K562 (cell line): ENCODE results near the gene TMEM88. TPM values are rescaled to one million over a fixed set of nuclear protein-coding genes. Genes with fewer than 3 reads are reported as not detected.

ENCODE experiments used
- ATF3 ChIP-seq, 2 experiments: fragments of 450-650 bp in 1 of 2; sonication (generic) in 1 of 2; formaldehyde crosslinking in 1 of 2; IDR thresholded peaks in 1 of 2; conservative IDR thresholded peaks in 1 of 2; 2 replicates each; pipeline versions ENCODE4 v1.6.1 to v1.8.1; 2016 to 2023; ENCODE audit warnings: mild to moderate bottlenecking in 2 of 2, moderate library complexity in 2 of 2, inconsistent platforms in 1 of 2, missing genetic modification reagents in 1 of 2
- EP400 ChIP-seq: fragments of 450-650 bp; IDR thresholded peaks from 2 replicates; pipeline ENCODE4 v1.6.1; 2017; ENCODE audit warnings: antibody characterized with exemption, mild to moderate bottlenecking, moderate library complexity
- HCFC1 ChIP-seq: IDR thresholded peaks from 2 replicates; pipeline ENCODE4 v1.6.1; 2012; ENCODE audit warnings: low read depth, low read length, improper control_type of control experiment
- HDAC8 ChIP-seq: fragments of 450-650 bp; IDR thresholded peaks from 2 replicates; pipeline ENCODE4 v1.6.1; 2016; ENCODE audit warnings: mild to moderate bottlenecking, missing genetic modification characterization, moderate library complexity, missing compliant biosample characterization
- HINFP ChIP-seq: fragments of 450-650 bp; conservative IDR thresholded peaks from 2 replicates; pipeline ENCODE4 v1.6.1; 2016; ENCODE audit warnings: missing genetic modification characterization, low read depth, mild to moderate bottlenecking, control low read depth, missing compliant biosample characterization
- MEF2A ChIP-seq: IDR thresholded peaks from 2 replicates; pipeline ENCODE4 v1.6.1; 2011; ENCODE audit warnings: low read depth, mild to moderate bottlenecking, low read length, moderate library complexity; ENCODE audit not compliant: control insufficient read depth
- MYNN ChIP-seq, 2 experiments: sonication (generic); formaldehyde crosslinking in 1 of 2; IDR thresholded peaks; 2 replicates each; pipeline versions ENCODE4 v1.5.0 to v1.6.1; 2016 to 2020; ENCODE audit warnings: antibody characterized with exemption in 1 of 2, missing genetic modification reagents in 1 of 2
- PBX2 ChIP-seq, 2 experiments: IDR thresholded peaks in 1 of 2; conservative IDR thresholded peaks in 1 of 2; 2 replicates each; pipeline ENCODE4 v1.6.1; 2016; ENCODE audit warnings: low read depth in 2 of 2, mild to moderate bottlenecking in 1 of 2, missing compliant biosample characterization in 1 of 2, missing genetic modification characterization in 1 of 2, moderate library complexity in 1 of 2
- PHF20 ChIP-seq: fragments of 450-650 bp; IDR thresholded peaks from 2 replicates; pipeline ENCODE4 v1.6.1; 2018; ENCODE audit not compliant: partially characterized antibody
- POLR2G ChIP-seq: fragments of 200-400 bp; formaldehyde crosslinking; IDR thresholded peaks from 2 replicates; pipeline ENCODE4 v1.6.1; 2017; ENCODE audit warnings: low read depth, mild to moderate bottlenecking, antibody characterized with exemption, low read length, moderate library complexity
- RFX1 ChIP-seq: fragments of 450-650 bp; IDR thresholded peaks from 2 replicates; pipeline ENCODE4 v1.6.1; 2016; ENCODE audit warnings: mild to moderate bottlenecking, moderate library complexity
- SAP30 ChIP-seq: fragments of 200-600 bp; sonication (generic); IDR thresholded peaks from 2 replicates; pipeline ENCODE4 v1.6.1; 2012; ENCODE audit warnings: borderline replicate concordance, low read depth, mild to moderate bottlenecking, moderate library complexity, low read length, control low read depth, inconsistent platforms; ENCODE audit not compliant: insufficient read depth, poor library complexity, severe bottlenecking
- SFPQ ChIP-seq: fragments of 200-400 bp; formaldehyde crosslinking; IDR thresholded peaks from 2 replicates; pipeline ENCODE4 v1.6.1; 2017; ENCODE audit warnings: mild to moderate bottlenecking, low read depth, low read length, moderate library complexity
- TAL1 ChIP-seq: fragments of 450-650 bp; IDR thresholded peaks from 2 replicates; pipeline ENCODE4 v1.6.1; 2016; ENCODE audit warnings: mild to moderate bottlenecking
- ZKSCAN8 ChIP-seq: fragments of 200-800 bp; sonication (Bioruptor generic); IDR thresholded peaks from 2 replicates; pipeline ENCODE4 v1.6.1; 2016; ENCODE audit warnings: missing genetic modification characterization, missing compliant biosample characterization
- ZNF184 ChIP-seq: sonication (generic); formaldehyde crosslinking; IDR thresholded peaks from 2 replicates; pipeline ENCODE4 v1.5.0; 2020; ENCODE audit warnings: missing genetic modification reagents
- ZNF384 ChIP-seq: IDR thresholded peaks from 2 replicates; pipeline ENCODE4 v1.6.1; 2012; ENCODE audit warnings: low read depth, low read length, improper control_type of control experiment
- polyA plus RNA-seq, 8 experiments: library from polyadenylated mRNA; depleted of rRNA in 4 of 8; stranded (reverse) in 5 of 8; unstranded in 3 of 8; fragments of >200 nt; fragmentation: Nextera tagmentation in 2 of 8; fragmentation: Illumina TruSeq in 1 of 8; extraction: Ambion mirVana in 2 of 8; extraction: Trizol in 1 of 8; gene quantifications; 2 replicates each; pipeline versions ENCODE4 v1.2.1 to v1.2.3, GENCODE V29; 2011 to 2014; ENCODE audit warnings: inconsistent platforms in 1 of 8, missing spikeins in 1 of 8
- total RNA-seq, 7 experiments: library from RNA; depleted of rRNA in 6 of 7; stranded (reverse); fragments of >200 nt in 6 of 7; fragmentation: Illumina TruSeq in 2 of 7; extraction: Trizol in 2 of 7; gene quantifications; 2 replicates each; pipeline versions ENCODE4 v1.2.1 to v1.2.3, GENCODE V29; 2011 to 2021; ENCODE audit warnings: low replicate concordance in 1 of 7

Gene TMEM88
- total and polyA plus RNA-seq, 9 of the 15 experiments (the other 6 are each of a cell fraction or from before 2014, with no cell fraction given), result 0.10 to 1.4 (median 0.36) TPM; not detected in 3

GRCh38 chr17:7834957-7835813, 19.7 kb upstream of the TMEM88 start (continued):
- TF ChIP-seq ZKSCAN8 (CRISPR knock-in tag), result no peak
- TF ChIP-seq MYNN (IDR thresholded peaks at IDR 0.05), result no peak
- no peak for TF ChIP-seq MYNN (CRISPR knock-in tag; IDR thresholded peaks at IDR 0.05)
- TF ChIP-seq SAP30, result peak; percentile 80
- 0 out of 2 replicates have a peak, but pooled peaks have one; percentile 24 for TF ChIP-seq HCFC1
- TF ChIP-seq POLR2G, result no peak; the same call in 1 of the 2 replicates
- TF ChIP-seq MEF2A, result no peak
- TF ChIP-seq EP400, result peak; percentile 24; the same call in 1 of the 2 replicates
- TF ChIP-seq ZNF384, result no peak
- TF ChIP-seq RFX1, result peak; percentile 94
- TF ChIP-seq HDAC8 (tag), result no peak
- no peak for TF ChIP-seq HINFP
- TF ChIP-seq ZNF184 (CRISPR knock-in tag), result no peak
- TF ChIP-seq SFPQ, result no peak
- no peak for TF ChIP-seq PHF20
- TF ChIP-seq TAL1, result no peak
- TF ChIP-seq PBX2 (CRISPR knock-in tag; IDR thresholded peaks at IDR 0.05; ENCODE audit: low read depth), result no peak
- TF ChIP-seq PBX2 (tag; conservative IDR thresholded peaks at IDR 0.05; ENCODE audit: low read depth), result no peak
- no peak for TF ChIP-seq ATF3 (IDR thresholded peaks at IDR 0.05)
- TF ChIP-seq ATF3 (CRISPR knock-in tag; conservative IDR thresholded peaks at IDR 0.05), result no peak
